ENCODE results near the gene TMEM50A.

TMEM50A gene

GRCh38 chr1:25338188-25338981 lies at the start of gene TMEM50A (continued):
- no peak for TF ChIP-seq ZNF639 (tag by site-specific recombination; IDR thresholded peaks at IDR 0.05)
- peak; percentile 82 for TF ChIP-seq IKZF3 (tag by site-specific recombination; IDR thresholded peaks at IDR 0.05)
- no peak for TF ChIP-seq ZNF768 (tag by site-specific recombination; IDR thresholded peaks at IDR 0.05)
- TF ChIP-seq ZNF280D (tag by site-specific recombination; IDR thresholded peaks at IDR 0.05) = no peak
- TF ChIP-seq INSM2 (tag by site-specific recombination; IDR thresholded peaks at IDR 0.05) = peak; percentile 65; the same call in 1 of the 2 replicates
- TF ChIP-seq ZNF175 (tag by site-specific recombination; IDR thresholded peaks at IDR 0.05) = no peak
- TF ChIP-seq ZNF221 (tag by site-specific recombination; IDR thresholded peaks at IDR 0.05; ENCODE audit: borderline replicate concordance) = no peak
- peak; percentile 90 for TF ChIP-seq ZNF324 (tag by site-specific recombination; IDR thresholded peaks at IDR 0.05)
- TF ChIP-seq ZNF138 (tag by site-specific recombination; IDR thresholded peaks at IDR 0.05; ENCODE audit: borderline replicate concordance) = no peak
- no peak for TF ChIP-seq ZBTB1 (tag by site-specific recombination; IDR thresholded peaks at IDR 0.05)
- no peak for TF ChIP-seq ZNF362 (tag by site-specific recombination; IDR thresholded peaks at IDR 0.05)
- TF ChIP-seq PRDM10 (tag by site-specific recombination; IDR thresholded peaks at IDR 0.05) = peak; percentile 95
- TF ChIP-seq ZNF548 (tag by site-specific recombination; IDR thresholded peaks at IDR 0.05) = no peak
- TF ChIP-seq ZNF112 (tag by site-specific recombination; IDR thresholded peaks at IDR 0.05) = no peak
- TF ChIP-seq ZNF513 (tag by site-specific recombination; IDR thresholded peaks at IDR 0.05) = no peak
- no peak for TF ChIP-seq ZNF488 (tag by site-specific recombination; IDR thresholded peaks at IDR 0.05)
- no peak for TF ChIP-seq ZNF354C (tag by site-specific recombination; IDR thresholded peaks at IDR 0.05; ENCODE audit: borderline replicate concordance, low read depth)
- no peak for TF ChIP-seq OSR2 (tag by site-specific recombination; IDR thresholded peaks at IDR 0.05)
- no peak for TF ChIP-seq KLF7 (tag by site-specific recombination; IDR thresholded peaks at IDR 0.05; ENCODE audit: borderline replicate concordance)
- TF ChIP-seq ZSCAN5A (tag by site-specific recombination; IDR thresholded peaks at IDR 0.05) = peak; percentile 13; the same call in 1 of the 2 replicates
- TF ChIP-seq ZNF449 (tag by site-specific recombination; IDR thresholded peaks at IDR 0.05) = no peak
